OCI-LY7 (cell line): Measurements from ENCODE around the gene ARRDC1. TPM values are rescaled to one million over a fixed set of nuclear protein-coding genes. Genes with fewer than 3 reads are reported as not detected.

Experiments
- BruUV-seq: library from RNA; stranded (reverse); fragments of 400-500 nt; replicated peaks from 2 replicates; lab custom pipeline; 2021; lab: Mats Ljungman, UMichigan
- CTCF ChIA-PET: fragments of 300-600 bp; sonication (Branson Sonifier 250); formaldehyde crosslinking; loops from one replicate; lab custom pipeline; 2022; ENCODE audit warnings: antibody characterized with exemption; ENCODE audit not compliant: unreplicated experiment; lab: Charles Lee
- POLR2A ChIA-PET: fragments of 300-600 bp; sonication (Branson Sonifier 250); formaldehyde crosslinking; loops from one replicate; lab custom pipeline; 2022; ENCODE audit warnings: antibody characterized with exemption; lab: Charles Lee
- DNase-seq: peaks from one replicate; pipeline ENCODE4 v3.0.0-alpha.2; 2015; ENCODE audit warnings: low spot score
- H2AFZ ChIP-seq: fragments of 200-600 bp; sonication (generic), shearing (Covaris generic); 2 replicates; pipeline ENCODE4 v1.6.1; 2014; ENCODE audit warnings: mild to moderate bottlenecking, antibody characterized with exemption, low read length, moderate library complexity
- H3K27ac ChIP-seq: fragments of 200-600 bp; sonication (generic); 2 replicates; pipeline ENCODE4 v1.5.1; 2014; ENCODE audit warnings: mixed run types, low read depth, mild to moderate bottlenecking, moderate library complexity, low read length, inconsistent platforms; ENCODE audit not compliant: poor library complexity, severe bottlenecking
- H3K36me3 ChIP-seq: fragments of 200-600 bp; sonication (generic); 2 replicates; pipeline ENCODE4 v1.6.1; 2014; ENCODE audit warnings: mild to moderate bottlenecking, antibody characterized with exemption, low read length, moderate library complexity, mixed read lengths; ENCODE audit not compliant: insufficient read depth
- H3K4me1 ChIP-seq: fragments of 200-600 bp; sonication (generic); 2 replicates; pipeline ENCODE4 v1.5.1; 2014; ENCODE audit warnings: mild to moderate bottlenecking, low read length; ENCODE audit not compliant: insufficient read depth, poor library complexity, severe bottlenecking
- H3K4me2 ChIP-seq: fragments of 200-600 bp; sonication (generic); 2 replicates; pipeline ENCODE4 v1.6.1; 2014; ENCODE audit warnings: mild to moderate bottlenecking, low read length
- H3K4me3 ChIP-seq: fragments of 200-600 bp; sonication (generic); 2 replicates; pipeline ENCODE4 v1.5.1; 2014; ENCODE audit warnings: mild to moderate bottlenecking, low read depth, low read length; ENCODE audit not compliant: poor library complexity, severe bottlenecking
- H3K79me2 ChIP-seq: fragments of 200-600 bp; sonication (generic); 2 replicates; pipeline ENCODE4 v1.6.1; 2016; ENCODE audit warnings: low read depth, mild to moderate bottlenecking, low read length, moderate library complexity, mixed read lengths; ENCODE audit not compliant: insufficient read depth
- H3K9me2 ChIP-seq: fragments of 200-600 bp; sonication (generic); 2 replicates; pipeline ENCODE4 v1.6.1; 2016; ENCODE audit warnings: mild to moderate bottlenecking, low read length, mixed read lengths; ENCODE audit not compliant: insufficient read depth
- H3K9me3 ChIP-seq: fragments of 200-600 bp; sonication (generic); 2 replicates; pipeline ENCODE4 v1.6.1; 2014; ENCODE audit warnings: mild to moderate bottlenecking, mixed run types, low read length, mixed read lengths
- H4K20me1 ChIP-seq: fragments of 200-600 bp; sonication (generic); 2 replicates; pipeline ENCODE4 v1.6.1; 2014; ENCODE audit warnings: mild to moderate bottlenecking, antibody characterized with exemption, low read length, moderate library complexity, mixed read lengths; ENCODE audit not compliant: insufficient read depth
- EZH2phosphoT487 ChIP-seq: fragments of 200-600 bp; sonication (generic); IDR thresholded peaks from 2 replicates; pipeline ENCODE4 v1.6.1; 2018; ENCODE audit warnings: low read depth, borderline replicate concordance, mild to moderate bottlenecking, mixed run types, antibody characterized with exemption, low read length, moderate library complexity, mixed read lengths
- intact Hi-C: fragments of 100-400 bp; cut with micrococcal nuclease; formaldehyde crosslinking; loops from one replicate; pipeline ENCODE4 v1.10.0; 2022; ENCODE audit not compliant: unreplicated experiment
- total RNA-seq, 2 experiments: library from RNA; depleted of rRNA in 1 of 2; stranded (reverse); fragments of >200 nt in 1 of 2; shearing (Covaris generic) in 1 of 2; gene quantifications; 2 replicates each; pipeline ENCODE4 v1.2.3, GENCODE V29; 2014 to 2022
- TF ChIP-seq, protein P1 (sequence below): fragments of 200-600 bp; sonication (generic); conservative IDR thresholded peaks from 2 replicates; pipeline ENCODE4 v1.5.1; 2014; ENCODE audit warnings: mild to moderate bottlenecking, antibody characterized with exemption, low read length, moderate library complexity, mixed read lengths

The ARRDC1 gene
- total RNA-seq, 2 experiments from 2014 or later = 59.6 to 70.3 TPM

DNA sequence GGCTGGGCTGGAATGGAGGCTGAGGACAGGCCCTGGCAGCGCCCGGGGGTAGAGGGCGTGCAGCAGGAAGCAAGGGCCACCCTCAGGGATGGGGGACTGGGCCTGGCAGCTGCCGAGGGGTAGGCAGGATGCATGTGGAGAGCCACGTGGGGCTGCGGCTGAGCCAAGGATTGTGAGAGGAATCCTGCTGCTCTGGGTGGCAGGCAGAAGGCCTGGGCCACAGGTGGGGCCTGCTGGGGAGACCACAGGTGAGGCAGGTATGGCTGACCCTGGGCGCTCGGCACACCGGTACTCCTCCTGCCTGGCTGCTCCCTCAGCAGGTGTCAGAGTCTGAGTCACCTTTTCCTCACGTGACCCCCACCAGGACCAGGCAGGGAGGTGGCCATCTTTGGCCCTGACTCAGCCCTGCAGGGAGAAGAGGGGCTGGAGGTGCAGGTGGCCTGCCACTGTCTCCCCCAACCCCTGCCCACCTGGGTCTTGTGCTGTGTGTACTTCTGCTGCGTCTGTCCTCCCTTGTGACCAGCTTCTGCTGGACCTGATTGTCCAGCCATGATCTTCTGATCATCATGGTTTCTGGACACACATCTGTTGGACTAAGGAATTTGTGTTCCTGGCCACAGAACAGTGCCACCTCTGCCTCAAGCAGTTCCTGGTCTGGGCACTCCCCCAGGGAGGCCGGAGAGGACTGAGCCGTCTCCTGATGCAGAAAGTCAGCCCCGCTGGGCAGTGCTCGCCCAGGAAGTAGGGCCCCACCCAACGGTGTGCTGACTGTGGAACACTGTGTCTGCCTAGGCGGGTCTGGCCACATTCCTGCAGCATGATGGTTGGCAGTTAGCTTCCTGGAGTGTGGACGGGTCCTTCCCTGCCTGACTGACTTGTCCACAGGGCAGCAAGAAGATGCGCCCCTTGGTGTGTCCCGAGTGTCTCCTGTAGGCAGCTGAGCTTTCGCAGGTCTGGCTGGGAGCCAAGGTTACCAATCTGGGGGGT is 6.4 kb downstream of the ARRDC1 start:
- intact Hi-C loops = no loop called here
- TF ChIP-seq, protein P1, sequence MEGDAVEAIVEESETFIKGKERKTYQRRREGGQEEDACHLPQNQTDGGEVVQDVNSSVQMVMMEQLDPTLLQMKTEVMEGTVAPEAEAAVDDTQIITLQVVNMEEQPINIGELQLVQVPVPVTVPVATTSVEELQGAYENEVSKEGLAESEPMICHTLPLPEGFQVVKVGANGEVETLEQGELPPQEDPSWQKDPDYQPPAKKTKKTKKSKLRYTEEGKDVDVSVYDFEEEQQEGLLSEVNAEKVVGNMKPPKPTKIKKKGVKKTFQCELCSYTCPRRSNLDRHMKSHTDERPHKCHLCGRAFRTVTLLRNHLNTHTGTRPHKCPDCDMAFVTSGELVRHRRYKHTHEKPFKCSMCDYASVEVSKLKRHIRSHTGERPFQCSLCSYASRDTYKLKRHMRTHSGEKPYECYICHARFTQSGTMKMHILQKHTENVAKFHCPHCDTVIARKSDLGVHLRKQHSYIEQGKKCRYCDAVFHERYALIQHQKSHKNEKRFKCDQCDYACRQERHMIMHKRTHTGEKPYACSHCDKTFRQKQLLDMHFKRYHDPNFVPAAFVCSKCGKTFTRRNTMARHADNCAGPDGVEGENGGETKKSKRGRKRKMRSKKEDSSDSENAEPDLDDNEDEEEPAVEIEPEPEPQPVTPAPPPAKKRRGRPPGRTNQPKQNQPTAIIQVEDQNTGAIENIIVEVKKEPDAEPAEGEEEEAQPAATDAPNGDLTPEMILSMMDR = no peak
- no peak for TF ChIP-seq EZH2phosphoT487
- DNase-seq = peak; percentile 30
- H3K4me1 ChIP-seq = peaks cover 31% of the 10 kb centered on the region
- no peaks in the 10 kb centered on the region for H3K9me3 ChIP-seq
- H3K27ac ChIP-seq = no peak overlapping the region
- ChIA-PET POLR2A (no interaction called here), CTCF (no interaction called here)
- H3K4me2 ChIP-seq = no peak overlapping the region; the same call in 1 of the 2 replicates
- peaks cover 40% of the 10 kb centered on the region for H3K36me3 ChIP-seq
- no peak overlapping the region for H2AFZ ChIP-seq
- H3K79me2 ChIP-seq = peaks cover 8% of the 10 kb centered on the region
- no peaks in the 10 kb centered on the region for H4K20me1 ChIP-seq
- no peaks in the 10 kb centered on the region for H3K9me2 ChIP-seq
- BruUV-seq = no TSS peak
- H3K4me3 ChIP-seq = no peak overlapping the region

DNA sequence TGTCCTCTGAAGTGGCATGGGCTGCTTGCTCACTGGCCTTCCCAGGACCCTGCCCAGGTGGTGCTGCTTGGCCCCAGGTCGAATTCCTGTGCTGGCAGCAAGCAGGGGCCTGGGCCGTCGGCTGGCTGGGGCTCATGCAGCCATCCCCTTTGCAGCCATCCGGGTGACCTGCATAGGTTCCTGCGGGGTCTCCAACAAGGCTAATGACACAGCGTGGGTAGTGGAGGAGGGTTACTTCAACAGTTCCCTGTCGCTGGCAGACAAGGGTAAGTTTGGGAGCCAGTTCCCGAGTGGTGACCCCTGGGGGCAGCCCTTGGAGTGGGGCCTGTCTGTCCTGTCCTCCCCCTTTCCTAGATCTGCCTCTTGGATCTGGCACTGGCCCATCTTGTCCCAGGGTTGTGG is 7.3 kb downstream of the ARRDC1 start:
- Histone ChIP-seq H3K4me3 (no peak overlapping the region), H3K27ac (no peak overlapping the region), H3K9me3 (no peaks in the 10 kb centered on the region), H3K4me1 (peaks cover 32% of the 10 kb centered on the region), H3K4me2 (no peak overlapping the region), H3K9me2 (no peaks in the 10 kb centered on the region), H4K20me1 (no peaks in the 10 kb centered on the region; the same call in 1 of the 2 replicates), H3K36me3 (peaks cover 47% of the 10 kb centered on the region), H3K79me2 (peaks cover 16% of the 10 kb centered on the region), H2AFZ (no peak overlapping the region)
- ChIA-PET POLR2A (no interaction called here), CTCF (no interaction called here)
- BruUV-seq = no TSS peak
- TF ChIP-seq, protein P1 = no peak
- no peak for TF ChIP-seq EZH2phosphoT487
- intact Hi-C loops = no loop called here
- DNase-seq = no peak

DNA sequence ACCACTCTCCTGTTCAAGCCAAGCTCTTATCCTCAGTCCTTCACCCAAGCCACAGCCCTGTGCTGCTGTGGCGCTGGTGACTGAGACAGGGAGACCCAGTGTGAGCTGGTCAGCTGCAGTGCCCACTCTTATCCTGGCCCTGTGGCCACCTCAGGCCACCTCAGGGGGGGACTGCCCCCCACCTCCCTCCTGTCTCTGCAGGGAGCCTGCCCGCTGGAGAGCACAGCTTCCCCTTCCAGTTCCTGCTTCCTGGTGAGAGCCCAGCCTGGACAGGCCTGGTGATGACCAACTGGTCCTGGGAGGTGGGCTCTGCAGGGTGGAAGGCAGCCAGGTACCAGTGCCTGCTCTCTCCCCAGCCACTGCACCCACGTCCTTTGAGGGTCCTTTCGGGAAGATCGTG is 7.8 kb downstream of the ARRDC1 start:
- no peak for DNase-seq
- no peaks in the 10 kb centered on the region; the same call in 1 of the 2 replicates for H4K20me1 ChIP-seq
- no TSS peak for BruUV-seq

More for the DNA sequence above, 7.8 kb downstream of the ARRDC1 start:
- intact Hi-C loops = no loop called here
- TF ChIP-seq, protein P1 = no peak
- TF ChIP-seq EZH2phosphoT487 = no peak
- Histone ChIP-seq H2AFZ (no peak overlapping the region), H3K9me3 (no peaks in the 10 kb centered on the region), H3K4me3 (no peak overlapping the region), H3K4me2 (no peak overlapping the region), H3K4me1 (peaks cover 33% of the 10 kb centered on the region), H3K79me2 (peaks cover 21% of the 10 kb centered on the region), H3K36me3 (peaks cover 49% of the 10 kb centered on the region), H3K27ac (no peak overlapping the region), H3K9me2 (no peaks in the 10 kb centered on the region)
- ChIA-PET POLR2A (no interaction called here), CTCF (no interaction called here)
